Right cardiac atrium (tissue), 5 donors: ENCODE results near the gene CD80. TPM values are rescaled to one million over a fixed set of nuclear protein-coding genes. Genes with fewer than 3 reads are reported as not detected.
"Not testable (repeated sequence)": the region's sequence is repeated elsewhere in the genome, so short reads cannot be mapped to it uniquely, and the experiment has no call there.

Experiments used
- ATAC-seq, 2 donors: fragments of 200-7000 bp; cut with Tn5 transposase; one replicate each; pipeline versions ENCODE4 v1.8.0 to v1.9.1; 2020; ENCODE audit warnings: moderate library complexity in 2 of 2, mild to moderate bottlenecking in 1 of 2
- DNase-seq, 3 donors: peaks; one replicate each; pipeline ENCODE4 v3.0.0-alpha.2; 2020
- H3K27ac ChIP-seq: one replicate; pipeline ENCODE4 v1.5.1; 2013; ENCODE audit warnings: mild to moderate bottlenecking, low read length, control low read depth, moderate library complexity
- H3K27me3 ChIP-seq: one replicate; pipeline ENCODE4 v1.6.1; 2013; ENCODE audit not compliant: control insufficient read depth, insufficient read depth
- H3K4me1 ChIP-seq: one replicate; pipeline ENCODE4 v1.6.1; 2013; ENCODE audit warnings: low read length; ENCODE audit not compliant: control insufficient read depth, insufficient read depth
- H3K4me3 ChIP-seq: one replicate; pipeline ENCODE4 v1.5.1; 2013; ENCODE audit warnings: low read length, control low read depth
- H3K9me3 ChIP-seq: one replicate; pipeline ENCODE4 v1.6.1; 2013; ENCODE audit warnings: low read length; ENCODE audit not compliant: control insufficient read depth
- WGBS: extraction: QIAGEN DNeasy Blood & Tissue Kit; methylation state at CpG from one replicate; pipeline ENCODE4 v1.1.7; 2013; 5-methylcytosine and 5-hydroxymethylcytosine counted together
- intact Hi-C, 4 donors: fragments of 100-400 bp; cut with DNase I; formaldehyde crosslinking; loops; one replicate each; pipeline versions ENCODE4 v1.11.0 to v1.14.0; 2022 to 2023
- polyA plus RNA-seq: library from polyadenylated mRNA; stranded (reverse); fragments of 200-250 nt; gene quantifications from one replicate; pipeline ENCODE4 v1.2.3, GENCODE V29; 2013
- total RNA-seq, 4 donors: library from RNA; stranded (reverse); fragmentation: NEBNext Ultra II Directional; extraction: Animal tissue kit (Norgen Biotek cat#: 25700); gene quantifications; one replicate each; pipeline ENCODE4 v1.2.1, GENCODE V29; 2021
- donor health status: healthy with polysubstance abuse.
- donor health status: DM: no; HTN: yes; CAD: no.
- donor health status: DM: no; HTN: no; CAD: no.
- donor health status: DM: no; HTN: yes; CAD: no; lungs with severe emphysema.
- donor health status: DM: yes; HTN: yes; CAD: no.

Gene CD80
- total and polyA plus RNA-seq, 5 donors, result 0.14 to 0.54 (median 0.21) TPM; not detected in 1

- peak overlapping the region; percentile 6 for H3K27ac ChIP-seq
Measured at GRCh38 chr3:119595639-119596334, 36.4 kb upstream of the CD80 start.

GRCh38 chr3:119594929-119595328, 35.5 kb upstream of the CD80 start:
- H3K27me3 ChIP-seq, H3K9me3 ChIP-seq, H3K27ac ChIP-seq, H3K4me3 ChIP-seq, ATAC-seq, intact Hi-C loops, DNase-seq: not testable (repeated sequence)
- WGBS, result 89% methylated on average over 1 of the region's 1 CpG
- H3K4me1 ChIP-seq, result peaks cover 14% of the 10 kb centered on the region

More at GRCh38 chr3:119595639-119596334, 36.4 kb upstream of the CD80 start:
- no peak for DNase-seq
- Histone ChIP-seq H3K27me3 (no peaks in the 10 kb centered on the region), H3K4me3 (peak overlapping the region; percentile 38), H3K9me3 (no peaks in the 10 kb centered on the region), H3K4me1 (peaks cover 19% of the 10 kb centered on the region)
- ATAC-seq, result no peak
- WGBS, result 57% methylated on average over 7 of the region's 7 CpGs
- intact Hi-C loops, result no loop called here

- H3K27me3 ChIP-seq, result no peaks in the 10 kb centered on the region
- H3K4me1 ChIP-seq, result peaks cover 8% of the 10 kb centered on the region
- intact Hi-C loops, result no loop called here
- ATAC-seq (no peak), DNase-seq (no peak)
- H3K27ac ChIP-seq, result no peak overlapping the region
- no peak overlapping the region for H3K4me3 ChIP-seq
- 86% methylated on average over 5 of the region's 5 CpGs for WGBS
- H3K9me3 ChIP-seq, result no peaks in the 10 kb centered on the region
Measured at GRCh38 chr3:119594066-119594465, 34.7 kb upstream of the CD80 start.

- DNase-seq (no peak), ATAC-seq (no peak)
- Histone ChIP-seq H3K27ac (no peak overlapping the region), H3K27me3 (no peaks in the 10 kb centered on the region), H3K9me3 (no peaks in the 10 kb centered on the region), H3K4me3 (no peak overlapping the region), H3K4me1 (peaks cover 8% of the 10 kb centered on the region)
- WGBS, result 70% methylated on average over 1 of the region's 1 CpG
- intact Hi-C loops, result no loop called here
Measured at GRCh38 chr3:119592861-119593260, 33.4 kb upstream of the CD80 start.

- 96% methylated on average over 1 of the region's 1 CpG for WGBS
- intact Hi-C loops, result no loop called here
- ATAC-seq, result no peak
Measured at GRCh38 chr3:119590706-119591105, 31.3 kb upstream of the CD80 start.

GRCh38 chr3:119589102-119589773, 29.8 kb upstream of the CD80 start:
- H3K9me3 ChIP-seq, result no peaks in the 10 kb centered on the region
- 65% methylated on average over 6 of the region's 6 CpGs for WGBS
- ATAC-seq (peak in 1 of 2 donors; percentile 38), DNase-seq (no peak)
- H3K4me3 ChIP-seq, result no peak overlapping the region
- H3K27ac ChIP-seq, result no peak overlapping the region
- H3K27me3 ChIP-seq, result no peaks in the 10 kb centered on the region
- intact Hi-C loops, result no loop called here
- no peaks in the 10 kb centered on the region for H3K4me1 ChIP-seq

More at GRCh38 chr3:119590706-119591105, 31.3 kb upstream of the CD80 start:
- Histone ChIP-seq H3K27me3 (no peaks in the 10 kb centered on the region), H3K4me1 (peaks cover 2% of the 10 kb centered on the region), H3K9me3 (no peaks in the 10 kb centered on the region), H3K4me3 (no peak overlapping the region), H3K27ac (no peak overlapping the region)
- DNase-seq, result no peak

- DNase-seq (peak; percentile 65 to 82 (median 78)), ATAC-seq (peak; percentile 47 to 66)
- no peaks in the 10 kb centered on the region for H3K4me1 ChIP-seq
- intact Hi-C loops, result no loop called here
- H3K27ac ChIP-seq, result no peak overlapping the region
- H3K4me3 ChIP-seq, result no peak overlapping the region
- no peaks in the 10 kb centered on the region for H3K9me3 ChIP-seq
- no peaks in the 10 kb centered on the region for H3K27me3 ChIP-seq
- 65% methylated on average over 3 of the region's 3 CpGs for WGBS
Measured at GRCh38 chr3:119588112-119588511, 28.7 kb upstream of the CD80 start.

GRCh38 chr3:119586733-119587172, 27.3 kb upstream of the CD80 start:
- H3K27me3 ChIP-seq, result no peaks in the 10 kb centered on the region
- H3K9me3 ChIP-seq, result no peaks in the 10 kb centered on the region
- no peaks in the 10 kb centered on the region for H3K4me1 ChIP-seq
- no peak for ATAC-seq
- DNase-seq, result no peak
- H3K4me3 ChIP-seq, result no peak overlapping the region
- no peak overlapping the region for H3K27ac ChIP-seq
- WGBS, result 83% methylated on average over 3 of the region's 3 CpGs
- intact Hi-C loops, result no loop called here

- WGBS, result 97% methylated on average over 11 of the region's 11 CpGs
- DNase-seq, result no peak
- intact Hi-C loops, result no loop called here
- Histone ChIP-seq H3K4me1 (no peaks in the 10 kb centered on the region), H3K4me3 (no peak overlapping the region), H3K27me3 (no peaks in the 10 kb centered on the region), H3K9me3 (no peaks in the 10 kb centered on the region), H3K27ac (no peak overlapping the region)
- no peak for ATAC-seq
Measured at GRCh38 chr3:119585856-119586570, 26.6 kb upstream of the CD80 start.

GRCh38 chr3:119585208-119585607, 25.8 kb upstream of the CD80 start:
- DNase-seq (no peak), ATAC-seq (no peak)
- peaks cover 4% of the 10 kb centered on the region for H3K4me1 ChIP-seq
- no peaks in the 10 kb centered on the region for H3K27me3 ChIP-seq
- intact Hi-C loops, result no loop called here
- no peak overlapping the region for H3K4me3 ChIP-seq
- 92% methylated on average over 10 of the region's 10 CpGs for WGBS
- no peaks in the 10 kb centered on the region for H3K9me3 ChIP-seq
- no peak overlapping the region for H3K27ac ChIP-seq

- intact Hi-C loops, result no loop called here
- DNase-seq (no peak), ATAC-seq (no peak)
- Histone ChIP-seq H3K4me1 (peaks cover 4% of the 10 kb centered on the region), H3K27me3 (no peaks in the 10 kb centered on the region), H3K27ac (no peak overlapping the region), H3K4me3 (no peak overlapping the region), H3K9me3 (no peaks in the 10 kb centered on the region)
- 77% methylated on average over 6 of the region's 6 CpGs for WGBS
Measured at GRCh38 chr3:119582178-119582577, 22.8 kb upstream of the CD80 start.
